ENCODE results near the gene ISCA2.

DNA sequence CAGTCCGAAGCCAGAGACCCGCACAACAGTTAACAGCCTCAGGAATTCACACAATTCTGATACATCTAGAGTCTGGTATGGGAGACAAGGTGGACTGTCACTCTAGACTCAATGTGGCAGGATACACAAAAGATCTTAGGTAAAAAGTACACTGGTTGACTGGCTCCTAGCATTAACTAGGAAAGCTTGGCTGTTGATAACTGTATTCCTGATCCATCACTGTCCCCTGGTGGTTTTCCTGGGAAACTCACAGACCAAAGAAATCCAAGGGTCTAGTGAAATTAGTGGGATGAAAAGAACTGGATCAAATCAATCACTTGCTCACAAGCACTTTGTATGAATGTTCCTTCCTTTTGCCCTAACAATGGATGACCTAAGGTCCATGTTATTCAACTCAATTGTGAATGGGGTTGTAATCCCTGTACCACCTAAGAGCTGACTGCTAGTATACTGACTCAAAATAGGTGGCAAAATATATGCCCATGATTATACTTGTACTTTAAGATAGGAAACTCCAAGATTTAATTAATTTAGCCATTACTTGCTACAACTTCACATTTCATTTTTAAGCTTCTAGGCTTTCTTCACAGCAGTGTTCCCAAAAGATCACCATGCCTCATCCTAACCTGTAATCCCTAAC lies 14.4 kb upstream of the ISCA2 start:
- TF ChIP-seq, protein P1, sequence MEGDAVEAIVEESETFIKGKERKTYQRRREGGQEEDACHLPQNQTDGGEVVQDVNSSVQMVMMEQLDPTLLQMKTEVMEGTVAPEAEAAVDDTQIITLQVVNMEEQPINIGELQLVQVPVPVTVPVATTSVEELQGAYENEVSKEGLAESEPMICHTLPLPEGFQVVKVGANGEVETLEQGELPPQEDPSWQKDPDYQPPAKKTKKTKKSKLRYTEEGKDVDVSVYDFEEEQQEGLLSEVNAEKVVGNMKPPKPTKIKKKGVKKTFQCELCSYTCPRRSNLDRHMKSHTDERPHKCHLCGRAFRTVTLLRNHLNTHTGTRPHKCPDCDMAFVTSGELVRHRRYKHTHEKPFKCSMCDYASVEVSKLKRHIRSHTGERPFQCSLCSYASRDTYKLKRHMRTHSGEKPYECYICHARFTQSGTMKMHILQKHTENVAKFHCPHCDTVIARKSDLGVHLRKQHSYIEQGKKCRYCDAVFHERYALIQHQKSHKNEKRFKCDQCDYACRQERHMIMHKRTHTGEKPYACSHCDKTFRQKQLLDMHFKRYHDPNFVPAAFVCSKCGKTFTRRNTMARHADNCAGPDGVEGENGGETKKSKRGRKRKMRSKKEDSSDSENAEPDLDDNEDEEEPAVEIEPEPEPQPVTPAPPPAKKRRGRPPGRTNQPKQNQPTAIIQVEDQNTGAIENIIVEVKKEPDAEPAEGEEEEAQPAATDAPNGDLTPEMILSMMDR (IDR thresholded peaks at IDR 0.05; ENCODE audit: insufficient read depth, low read length, poor library complexity, severe bottlenecking), result no peak
- no peak for TF ChIP-seq EZH2phosphoT487 (conservative IDR thresholded peaks at IDR 0.05; ENCODE audit: low read length)
